AML-193 (cell line): ENCODE measurements around the gene HPCA.

Experiments used
- DNase-seq, 2 experiments: peaks; one replicate each; lab custom pipeline; 2025; lab: John Stamatoyannopoulos, UW

HPCA gene

GRCh38 chr1:32934535-32934934 is 48.2 kb downstream of the HPCA start:
- no peak for DNase-seq

- DNase-seq: no peak
These were observed 50.8 kb downstream of the HPCA start for GRCh38 chr1:32937061-32937460.

DNA sequence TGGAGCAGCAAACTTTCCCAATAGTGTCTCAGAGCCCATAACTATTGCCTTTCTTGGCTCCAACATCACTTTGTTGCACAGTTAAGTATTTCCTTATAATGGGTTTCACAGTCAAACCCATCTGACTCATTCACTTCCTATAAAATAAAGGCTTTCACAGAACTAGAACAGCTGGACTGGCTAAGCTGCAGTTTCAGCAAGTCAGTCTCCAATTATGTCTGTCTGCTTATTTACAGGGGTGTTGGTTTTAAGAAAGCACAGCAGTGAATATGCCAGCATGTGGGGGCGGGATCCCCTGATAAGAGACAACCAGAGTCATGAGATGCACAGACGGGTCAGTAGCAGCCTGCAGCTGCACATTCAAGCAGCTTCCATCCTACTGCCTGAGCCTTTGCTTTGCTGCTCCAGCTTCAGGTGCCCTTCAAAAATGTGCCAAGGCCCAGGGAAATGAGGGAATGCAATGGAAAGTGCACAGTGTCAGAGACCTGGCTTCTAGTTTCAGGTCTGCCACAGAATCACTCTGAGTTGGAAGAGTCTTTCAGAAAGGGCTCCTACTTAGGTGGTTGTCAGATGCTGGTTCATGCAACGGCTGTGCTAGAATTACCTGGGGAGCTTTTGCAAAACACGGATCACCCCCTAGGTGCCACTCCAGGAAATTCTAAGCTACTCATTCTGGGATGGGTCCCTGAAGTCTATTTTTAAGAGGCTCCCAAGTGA is 53.5 kb downstream of the HPCA start:
- peak; percentile 48 to 70 for DNase-seq

DNA sequence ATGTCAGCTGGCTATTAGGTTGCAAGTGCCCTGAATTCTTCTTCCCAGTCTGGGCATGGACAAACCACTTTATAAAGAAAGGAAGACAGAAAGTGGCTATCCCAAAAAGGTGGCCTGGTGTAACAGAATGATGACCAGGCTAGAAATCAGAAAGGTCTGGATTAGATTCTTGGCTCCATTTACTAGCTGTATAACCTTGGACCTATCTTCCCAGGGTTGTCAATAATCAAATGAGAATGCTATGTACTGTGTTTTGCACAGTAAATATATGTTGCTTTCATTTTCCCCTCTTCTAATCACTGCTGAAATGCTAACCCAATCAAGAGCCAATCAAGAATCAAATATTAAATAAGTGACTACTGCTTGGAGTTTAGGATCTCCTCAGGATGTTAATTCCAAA is 57.9 kb downstream of the HPCA start:
- no peak for DNase-seq
